ENCODE measurements around the gene MRNIP. TPM values are rescaled to one million over a fixed set of nuclear protein-coding genes. Genes with fewer than 3 reads are reported as not detected.
A peak's percentile ranks its signal among the peaks of the same experiment; 100 is the strongest.

Gene MRNIP
- total RNA-seq, 1 donor = 13.0 TPM

GRCh38 chr5:179827680-179828079, 30.9 kb downstream of the MRNIP start:
- H3K4me3 ChIP-seq (ENCODE audit: low read depth, low read length) = no peak overlapping the region
- peak; percentile 17 for TF ChIP-seq CTCF (IDR thresholded peaks at IDR 0.05; ENCODE audit: insufficient read depth, low read depth, low read length)
- peak; percentile 87 for DNase-seq (ENCODE audit: low read depth)

- no peak for TF ChIP-seq CTCF (IDR thresholded peaks at IDR 0.05; ENCODE audit: insufficient read depth, low read depth, low read length)
- no peak overlapping the region for H3K4me3 ChIP-seq (ENCODE audit: low read depth, low read length)
- no peak for DNase-seq (ENCODE audit: low read depth)
These were observed 32.9 kb downstream of the MRNIP start for GRCh38 chr5:179825655-179826182.

- DNase-seq (ENCODE audit: low read depth) = no peak
- TF ChIP-seq CTCF (IDR thresholded peaks at IDR 0.05; ENCODE audit: insufficient read depth, low read depth, low read length) = no peak
- H3K4me3 ChIP-seq (ENCODE audit: low read depth, low read length) = no peak overlapping the region
These were observed 33.9 kb downstream of the MRNIP start for GRCh38 chr5:179824745-179825112.

- H3K4me3 ChIP-seq (ENCODE audit: low read depth, low read length) = peak overlapping the region; percentile 91
- TF ChIP-seq CTCF (IDR thresholded peaks at IDR 0.05; ENCODE audit: insufficient read depth, low read depth, low read length) = no peak
- DNase-seq (ENCODE audit: low read depth) = no peak
These were observed 34.5 kb downstream of the MRNIP start for GRCh38 chr5:179823937-179824744.

GRCh38 chr5:179822444-179822990, 36.1 kb downstream of the MRNIP start:
- H3K4me3 ChIP-seq (ENCODE audit: low read depth, low read length) = peak overlapping the region; percentile 91
- no peak for TF ChIP-seq CTCF (IDR thresholded peaks at IDR 0.05; ENCODE audit: insufficient read depth, low read depth, low read length)
- no peak for DNase-seq (ENCODE audit: low read depth)

GRCh38 chr5:179822059-179822432, 36.6 kb downstream of the MRNIP start:
- H3K4me3 ChIP-seq (ENCODE audit: low read depth, low read length) = peak overlapping the region; percentile 91
- DNase-seq (ENCODE audit: low read depth) = no peak
- no peak for TF ChIP-seq CTCF (IDR thresholded peaks at IDR 0.05; ENCODE audit: insufficient read depth, low read depth, low read length)
